ENCODE data around the gene SUN1. TPM values are rescaled to one million over a fixed set of nuclear protein-coding genes. Genes with fewer than 3 reads are reported as not detected.
A peak's percentile ranks its signal among the peaks of the same experiment; 100 is the strongest.

Gene SUN1
- total RNA-seq, 4 donors from 2014 or later: 243 to 263 (median 244) TPM

DNA sequence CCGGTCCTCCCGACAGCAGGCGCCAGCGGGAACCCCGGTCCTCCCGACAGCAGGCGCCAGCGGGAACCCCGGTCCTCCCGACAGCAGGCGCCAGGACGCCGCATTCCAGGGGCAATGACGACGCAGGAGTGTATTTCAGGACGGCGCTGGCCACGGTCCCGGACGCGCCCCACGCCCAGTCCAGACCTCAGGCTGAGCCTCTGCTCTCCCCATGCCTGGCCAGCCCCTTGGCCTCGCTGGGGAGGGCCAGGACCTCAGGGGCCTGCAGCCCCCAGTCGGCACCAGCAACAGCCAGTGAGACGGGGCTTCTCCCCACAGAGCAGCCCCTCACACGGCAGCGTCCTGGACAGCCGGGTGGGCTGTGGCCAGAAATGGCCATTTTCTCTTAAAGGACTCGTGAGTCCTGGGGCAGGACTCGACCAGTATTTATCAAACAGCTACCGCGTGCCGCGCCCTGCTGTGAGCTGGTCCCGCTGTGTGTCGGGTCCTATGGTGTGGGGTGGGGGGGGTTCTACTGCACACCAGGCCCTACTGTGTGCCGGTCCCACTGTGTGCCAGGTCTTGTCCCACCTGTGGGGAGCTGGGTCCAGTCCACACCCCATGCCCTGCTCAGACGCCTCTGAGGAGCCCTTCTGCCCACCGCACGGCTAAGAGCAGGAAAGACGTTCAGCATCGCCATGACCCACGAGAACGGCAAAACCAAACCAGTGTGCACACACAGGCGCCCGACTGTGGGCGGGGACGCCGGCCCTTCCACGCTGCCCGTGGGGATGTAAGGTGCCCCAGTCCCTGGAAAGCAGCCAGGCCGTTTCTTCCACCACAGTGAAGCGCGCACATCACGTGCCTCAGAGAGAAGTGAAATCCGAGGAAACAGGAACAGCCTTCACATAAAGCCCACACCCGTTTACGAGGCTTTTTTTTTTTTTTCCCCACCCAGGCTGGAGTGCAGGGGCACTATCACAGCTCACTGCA is 77.4 kb downstream of the SUN1 start:
- WGBS, 2 donors: 55 to 62% methylated on average over 49 to 50 of the region's 58 CpGs
- TF ChIP-seq EP300 (IDR thresholded peaks at IDR 0.05) (peak in 1 of 2 donors; percentile 63), POLR2A (IDR thresholded peaks at IDR 0.05) (no peak)
- TF ChIP-seq, protein P1, sequence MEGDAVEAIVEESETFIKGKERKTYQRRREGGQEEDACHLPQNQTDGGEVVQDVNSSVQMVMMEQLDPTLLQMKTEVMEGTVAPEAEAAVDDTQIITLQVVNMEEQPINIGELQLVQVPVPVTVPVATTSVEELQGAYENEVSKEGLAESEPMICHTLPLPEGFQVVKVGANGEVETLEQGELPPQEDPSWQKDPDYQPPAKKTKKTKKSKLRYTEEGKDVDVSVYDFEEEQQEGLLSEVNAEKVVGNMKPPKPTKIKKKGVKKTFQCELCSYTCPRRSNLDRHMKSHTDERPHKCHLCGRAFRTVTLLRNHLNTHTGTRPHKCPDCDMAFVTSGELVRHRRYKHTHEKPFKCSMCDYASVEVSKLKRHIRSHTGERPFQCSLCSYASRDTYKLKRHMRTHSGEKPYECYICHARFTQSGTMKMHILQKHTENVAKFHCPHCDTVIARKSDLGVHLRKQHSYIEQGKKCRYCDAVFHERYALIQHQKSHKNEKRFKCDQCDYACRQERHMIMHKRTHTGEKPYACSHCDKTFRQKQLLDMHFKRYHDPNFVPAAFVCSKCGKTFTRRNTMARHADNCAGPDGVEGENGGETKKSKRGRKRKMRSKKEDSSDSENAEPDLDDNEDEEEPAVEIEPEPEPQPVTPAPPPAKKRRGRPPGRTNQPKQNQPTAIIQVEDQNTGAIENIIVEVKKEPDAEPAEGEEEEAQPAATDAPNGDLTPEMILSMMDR (IDR thresholded peaks at IDR 0.05): no peak
- Histone ChIP-seq H3K4me1 (peaks cover 0 to 71% (median 12%) of the 10 kb centered on the region in 4 donors), H3K4me3 (peak overlapping the region in 3 of 4 donors; percentile 11 to 50 (median 15)), H3K9me3 (no peaks in the 10 kb centered on the region), H3K36me3 (no peaks in the 10 kb centered on the region), H3K27me3 (peaks cover 0 to 5% of the 10 kb centered on the region in 2 donors), H3K27ac (peak overlapping the region; percentile 15 to 85 (median 65))
- peak; percentile 54 to 82 for DNase-seq (ENCODE audit: low spot score in 2 of 2)

DNA sequence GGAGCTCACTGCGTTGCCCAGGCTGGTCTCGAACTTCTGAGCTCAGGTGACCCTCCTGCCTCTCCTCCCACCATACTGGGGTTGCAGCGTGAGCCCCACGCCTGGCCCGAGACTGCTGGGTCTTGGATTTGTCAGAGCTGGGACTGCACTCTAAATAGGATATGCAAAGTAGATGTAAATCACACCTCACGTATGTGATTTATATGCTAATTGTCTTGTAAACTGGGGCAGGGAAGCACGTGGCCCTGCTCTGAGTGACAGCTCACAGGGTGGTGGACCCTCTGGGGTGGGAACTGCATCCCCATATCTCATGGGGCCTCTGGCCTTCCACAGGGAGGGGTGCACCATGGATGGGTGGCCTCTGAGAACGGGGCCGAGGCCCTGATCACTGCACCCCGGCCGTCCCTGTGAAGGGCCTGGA is 78.2 kb downstream of the SUN1 start:
- WGBS, 2 donors: 82 to 86% methylated on average over 10 to 11 of the region's 11 CpGs
- no peaks in the 10 kb centered on the region for H3K36me3 ChIP-seq
- no peak for DNase-seq (ENCODE audit: low spot score in 2 of 2)
- no peak overlapping the region for H3K4me3 ChIP-seq
- H3K4me1 ChIP-seq: peaks cover 0 to 75% (median 16%) of the 10 kb centered on the region in 4 donors
- TF ChIP-seq, protein P1 (IDR thresholded peaks at IDR 0.05): no peak
- peak overlapping the region; percentile 7 to 85 (median 40) for H3K27ac ChIP-seq
- H3K9me3 ChIP-seq: no peaks in the 10 kb centered on the region
- peaks cover 0 to 5% of the 10 kb centered on the region in 2 donors for H3K27me3 ChIP-seq

DNA sequence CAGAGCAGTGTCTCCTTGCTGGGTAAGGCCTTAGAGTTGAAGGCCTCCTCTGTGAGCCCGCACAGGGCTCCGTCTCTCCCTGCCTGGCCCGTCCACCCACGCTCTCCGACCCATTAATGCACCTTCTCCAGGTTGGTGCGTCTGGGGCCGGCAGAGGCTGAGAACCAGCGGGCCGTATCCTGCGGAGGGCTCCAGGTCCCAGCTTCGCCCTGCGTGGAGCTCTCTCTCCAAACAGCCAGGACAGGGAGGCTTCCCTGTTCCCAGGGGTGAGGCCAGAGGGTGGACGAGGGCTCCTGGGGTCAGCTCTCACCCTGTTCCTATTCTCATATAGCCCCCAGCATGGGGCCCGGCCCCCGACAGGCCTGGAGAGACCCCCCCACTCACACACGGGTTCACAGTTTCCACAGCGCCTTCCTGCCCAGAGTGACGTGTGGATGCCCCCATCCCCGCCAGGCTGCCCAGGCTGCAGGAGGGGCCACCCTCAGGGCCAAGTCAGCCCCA is 78.7 kb downstream of the SUN1 start:
- no peak for DNase-seq (ENCODE audit: low spot score in 2 of 2)
- peaks cover 0 to 81% (median 16%) of the 10 kb centered on the region in 4 donors for H3K4me1 ChIP-seq
- H3K27ac ChIP-seq: peak overlapping the region; percentile 13 to 85 (median 54)
- peaks cover 0 to 5% of the 10 kb centered on the region in 2 donors for H3K27me3 ChIP-seq
- no peak for TF ChIP-seq EP300 (IDR thresholded peaks at IDR 0.05)
- TF ChIP-seq POLR2A (IDR thresholded peaks at IDR 0.05): no peak
- TF ChIP-seq, protein P1 (IDR thresholded peaks at IDR 0.05): no peak
- 80 to 85% methylated on average over 11 to 19 of the region's 19 CpGs for WGBS, 2 donors
- no peaks in the 10 kb centered on the region for H3K9me3 ChIP-seq
- H3K36me3 ChIP-seq: no peaks in the 10 kb centered on the region
- H3K4me3 ChIP-seq: no peak overlapping the region

DNA sequence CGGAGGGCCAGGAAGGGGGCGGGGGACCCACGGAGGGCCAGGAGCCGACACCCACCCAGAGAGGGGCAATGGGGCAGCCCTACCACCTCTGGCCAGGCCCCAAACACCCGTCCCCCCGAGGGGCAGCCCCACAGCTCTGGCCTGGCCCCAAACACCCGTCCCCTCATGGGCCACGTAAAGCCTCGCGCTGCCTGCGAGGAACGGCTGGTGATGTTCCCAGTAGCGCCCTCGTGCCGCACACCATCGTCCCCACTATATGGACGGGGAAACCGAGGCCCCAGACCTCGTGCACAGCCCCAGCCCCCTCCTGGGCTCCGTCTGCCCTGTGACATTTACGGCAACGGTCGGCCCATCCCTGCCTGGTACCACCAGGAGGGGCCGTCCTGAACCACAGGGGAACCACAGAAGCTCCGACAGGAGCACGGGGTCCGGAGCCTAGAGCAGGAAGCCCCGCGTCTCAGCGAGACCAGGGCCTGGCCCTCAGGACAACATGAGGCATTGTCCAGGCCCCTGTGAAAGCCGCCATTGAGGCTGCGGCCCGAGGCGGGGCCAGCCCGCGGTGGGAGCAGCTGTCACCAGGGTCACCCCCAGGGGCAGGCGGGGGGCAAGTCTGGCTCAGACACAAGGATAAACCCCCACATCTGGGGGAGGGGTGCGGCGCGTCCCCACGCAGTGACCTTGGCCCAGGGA is 79.7 kb downstream of the SUN1 start:
- TF ChIP-seq EP300 (IDR thresholded peaks at IDR 0.05): peak in 1 of 2 donors; percentile 38
- TF ChIP-seq, protein P1 (IDR thresholded peaks at IDR 0.05): no peak
- Histone ChIP-seq H3K4me3 (no peak overlapping the region), H3K27ac (peak overlapping the region; percentile 50 to 85 (median 69)), H3K36me3 (no peaks in the 10 kb centered on the region), H3K9me3 (no peaks in the 10 kb centered on the region), H3K27me3 (peaks cover 0 to 5% of the 10 kb centered on the region in 2 donors), H3K4me1 (peaks cover 0 to 86% (median 17%) of the 10 kb centered on the region in 4 donors)
- 45 to 47% methylated on average over 13 to 31 of the region's 41 CpGs for WGBS, 2 donors
- DNase-seq (ENCODE audit: low spot score in 2 of 2): no peak
